Activated CD8-positive, alpha-beta memory T cell treated with anti-CD3 and anti-CD28 coated beads for 24 hours (primary cell): ENCODE results near the gene NDUFC2.
"Not testable (repeated sequence)": the region's sequence is repeated elsewhere in the genome, so short reads cannot be mapped to it uniquely, and the experiment has no call there.

Experiments used
- DNase-seq: peaks from one replicate; pipeline ENCODE4 v3.0.0-alpha.2; 2020

Gene NDUFC2

GRCh38 chr11:78028423-78028822 is 51.2 kb downstream of the NDUFC2 start:
- DNase-seq, result not testable (repeated sequence)

GRCh38 chr11:78027759-78028158 is 51.9 kb downstream of the NDUFC2 start:
- no peak for DNase-seq

DNA sequence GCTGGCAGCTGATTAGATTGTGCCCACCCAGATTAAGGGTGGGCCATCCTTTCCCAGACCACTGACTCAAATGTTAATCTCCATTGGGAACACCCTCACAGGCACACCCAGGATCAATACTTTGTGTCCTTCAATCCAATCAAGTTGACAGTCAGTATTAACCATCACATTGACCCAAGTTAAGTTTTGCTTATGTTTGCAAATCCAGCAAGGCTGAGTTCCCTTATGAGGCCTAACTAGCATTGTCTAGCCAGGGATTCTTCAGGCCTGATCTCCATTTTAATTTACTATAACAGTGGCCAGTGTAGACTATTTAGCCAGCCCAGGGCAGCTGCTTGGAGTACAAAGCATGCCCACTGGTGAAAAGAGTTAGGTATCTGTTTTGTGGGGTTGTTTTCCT is 54.3 kb downstream of the NDUFC2 start:
- DNase-seq, result no peak

DNA sequence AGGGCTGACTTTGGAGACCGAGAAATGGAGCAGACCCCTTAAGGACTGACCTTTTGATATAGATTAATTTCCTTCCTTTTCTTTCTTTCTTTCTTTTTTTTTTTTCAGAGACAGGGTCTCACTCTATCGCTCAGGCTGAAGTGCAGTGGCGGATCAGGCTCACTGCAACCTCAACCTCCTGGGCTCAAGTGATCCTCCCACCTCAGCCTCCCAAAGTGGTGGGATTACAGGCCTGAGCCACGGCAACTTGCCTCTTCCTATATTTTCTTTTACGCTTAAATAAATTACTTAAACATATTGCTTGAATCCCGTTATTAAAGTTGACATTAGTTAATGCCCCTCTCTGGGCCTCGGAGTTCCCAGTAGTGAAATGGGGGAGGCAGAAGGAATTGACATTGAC is 56.2 kb downstream of the NDUFC2 start:
- DNase-seq, result no peak

DNA sequence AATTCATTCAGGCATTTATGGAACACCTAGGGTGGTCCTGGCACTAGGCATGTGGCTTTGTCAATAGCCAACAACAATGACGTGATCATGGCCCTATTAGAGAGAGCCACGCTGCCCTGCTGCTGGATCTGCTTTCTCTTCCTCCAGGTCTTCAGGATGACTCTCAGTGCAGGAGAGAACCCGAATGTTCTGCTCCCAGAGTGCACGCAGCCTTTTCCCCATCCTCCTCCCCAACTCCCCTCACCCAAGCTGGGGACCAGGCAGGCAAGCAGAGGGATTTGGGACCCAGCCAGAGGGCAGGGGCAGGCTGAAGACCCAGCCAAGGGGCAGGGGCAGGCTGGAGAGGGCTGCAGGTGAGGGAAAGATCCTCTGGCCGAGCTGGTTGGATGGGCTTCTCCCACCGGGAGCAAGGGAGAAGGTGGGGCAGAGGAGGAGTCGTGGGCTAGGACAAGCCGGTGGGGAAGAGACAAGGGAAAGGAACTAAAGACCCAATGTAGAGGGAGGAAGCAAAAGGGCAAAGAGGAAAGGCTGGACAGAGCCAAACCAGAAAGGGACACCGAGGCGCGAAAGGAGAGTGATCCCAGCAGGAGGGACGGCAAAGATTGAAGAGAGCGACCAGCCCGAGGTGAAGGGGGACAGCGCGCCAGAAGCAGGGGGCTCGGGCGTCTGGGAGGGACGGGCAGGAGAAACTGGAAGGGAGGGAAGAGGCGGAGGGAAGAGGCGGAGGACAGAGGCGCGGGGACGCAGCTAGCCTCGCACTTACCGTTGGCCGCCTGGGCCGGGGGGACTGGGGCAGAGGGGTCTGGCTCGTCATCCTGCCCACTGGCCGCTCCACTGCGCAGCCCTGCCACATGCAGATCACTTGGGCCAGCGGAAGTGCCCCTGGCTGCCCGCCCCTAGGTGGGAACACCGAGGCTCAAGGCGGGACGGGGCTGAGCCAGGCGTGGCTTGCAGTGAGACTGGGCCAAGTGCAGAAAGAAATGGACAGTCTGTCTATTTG is 57.0 kb downstream of the NDUFC2 start, which contains the start of gene KCTD14:
TSS of gene KCTD14 (minus strand) at position 880 of the 1,000 bp plus-strand sequence. CDS start at position 853, 27 bp downstream.
- no peak for DNase-seq

- no peak for DNase-seq
Observed at GRCh38 chr11:78021611-78022010, 58.1 kb downstream of the NDUFC2 start.

DNA sequence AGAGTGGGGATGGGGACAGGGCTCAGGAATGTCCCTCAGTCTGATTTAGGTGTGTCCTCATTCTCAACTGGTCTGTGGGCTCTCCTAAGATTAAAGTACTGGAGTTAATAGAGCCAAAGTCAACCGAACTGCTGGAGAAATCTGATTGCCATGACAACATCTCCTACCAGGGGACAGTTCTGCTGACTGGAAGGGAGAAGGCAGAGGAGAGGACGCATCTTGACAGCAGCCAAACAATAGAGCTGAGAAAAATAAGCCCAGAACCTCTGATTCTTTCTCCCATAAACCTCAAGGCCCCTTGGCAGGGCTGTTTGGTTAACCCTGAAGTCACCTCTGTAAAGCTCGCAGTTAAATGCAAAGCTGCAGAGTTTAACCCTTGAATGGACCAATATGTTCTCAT is 59.4 kb downstream of the NDUFC2 start:
- DNase-seq, result no peak

GRCh38 chr11:78019808-78020207 is 59.9 kb downstream of the NDUFC2 start:
- DNase-seq, result no peak
